Astrocyte of the spinal cord (primary cell): ENCODE results near the gene ABLIM2.

Experiments used
- DNase-seq: peaks from one replicate; pipeline ENCODE4 v3.0.0; 2011; ENCODE audit warnings: low read depth, low spot score
- H3K4me3 ChIP-seq: 2 replicates; pipeline ENCODE4 v1.5.1; 2011; ENCODE audit warnings: low read depth, mild to moderate bottlenecking, low read length, moderate library complexity
- in situ Hi-C: cut with HindIII; loops from 2 replicates; pipeline ENCODE4 v1.10.0; 2017; ENCODE audit warnings: low sequenced_read_pairs
- TF ChIP-seq, protein P1 (sequence below): IDR thresholded peaks from 2 replicates; pipeline ENCODE4 v1.5.1; 2012; ENCODE audit warnings: low read depth, mild to moderate bottlenecking, low read length, inconsistent platforms

ABLIM2 gene

GRCh38 chr4:8126523-8126922 is 32.1 kb downstream of the ABLIM2 start:
- TF ChIP-seq, protein P1, sequence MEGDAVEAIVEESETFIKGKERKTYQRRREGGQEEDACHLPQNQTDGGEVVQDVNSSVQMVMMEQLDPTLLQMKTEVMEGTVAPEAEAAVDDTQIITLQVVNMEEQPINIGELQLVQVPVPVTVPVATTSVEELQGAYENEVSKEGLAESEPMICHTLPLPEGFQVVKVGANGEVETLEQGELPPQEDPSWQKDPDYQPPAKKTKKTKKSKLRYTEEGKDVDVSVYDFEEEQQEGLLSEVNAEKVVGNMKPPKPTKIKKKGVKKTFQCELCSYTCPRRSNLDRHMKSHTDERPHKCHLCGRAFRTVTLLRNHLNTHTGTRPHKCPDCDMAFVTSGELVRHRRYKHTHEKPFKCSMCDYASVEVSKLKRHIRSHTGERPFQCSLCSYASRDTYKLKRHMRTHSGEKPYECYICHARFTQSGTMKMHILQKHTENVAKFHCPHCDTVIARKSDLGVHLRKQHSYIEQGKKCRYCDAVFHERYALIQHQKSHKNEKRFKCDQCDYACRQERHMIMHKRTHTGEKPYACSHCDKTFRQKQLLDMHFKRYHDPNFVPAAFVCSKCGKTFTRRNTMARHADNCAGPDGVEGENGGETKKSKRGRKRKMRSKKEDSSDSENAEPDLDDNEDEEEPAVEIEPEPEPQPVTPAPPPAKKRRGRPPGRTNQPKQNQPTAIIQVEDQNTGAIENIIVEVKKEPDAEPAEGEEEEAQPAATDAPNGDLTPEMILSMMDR: no peak
- no peak overlapping the region for H3K4me3 ChIP-seq
- DNase-seq: no peak
- in situ Hi-C loops: no loop called here

DNA sequence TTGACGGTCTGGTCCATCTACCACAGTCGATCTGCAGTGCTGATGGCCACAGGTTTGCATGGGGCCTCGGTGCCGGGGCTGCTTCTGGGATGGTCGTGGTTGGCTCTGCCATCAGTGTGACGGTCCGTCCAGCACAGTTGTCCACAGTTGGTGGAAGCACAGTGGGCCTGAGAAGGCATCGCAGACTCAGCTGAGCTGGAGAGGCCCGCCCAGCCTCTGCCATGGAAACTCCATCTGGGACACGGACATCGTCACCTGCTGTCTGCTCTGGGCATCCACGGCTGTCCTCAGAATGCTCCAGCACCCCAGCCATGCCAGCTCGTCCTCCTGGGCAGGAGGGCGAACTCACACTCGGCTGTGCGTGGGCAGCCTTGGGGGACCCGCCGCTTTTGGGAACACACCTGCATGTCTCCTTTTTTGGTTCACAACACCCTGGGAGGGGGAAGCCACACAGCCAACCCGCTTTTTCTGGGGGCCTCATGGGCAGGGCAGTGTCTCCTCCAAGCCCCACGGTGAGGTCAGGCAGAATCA is 33.0 kb downstream of the ABLIM2 start:
- in situ Hi-C loops: no loop called here
- H3K4me3 ChIP-seq: no peak overlapping the region
- no peak for DNase-seq
- TF ChIP-seq, protein P1: no peak

- no peak overlapping the region for H3K4me3 ChIP-seq
- DNase-seq: no peak
- TF ChIP-seq, protein P1: no peak
- in situ Hi-C loops: no loop called here
These were observed 34.7 kb downstream of the ABLIM2 start for GRCh38 chr4:8123870-8124269.

DNA sequence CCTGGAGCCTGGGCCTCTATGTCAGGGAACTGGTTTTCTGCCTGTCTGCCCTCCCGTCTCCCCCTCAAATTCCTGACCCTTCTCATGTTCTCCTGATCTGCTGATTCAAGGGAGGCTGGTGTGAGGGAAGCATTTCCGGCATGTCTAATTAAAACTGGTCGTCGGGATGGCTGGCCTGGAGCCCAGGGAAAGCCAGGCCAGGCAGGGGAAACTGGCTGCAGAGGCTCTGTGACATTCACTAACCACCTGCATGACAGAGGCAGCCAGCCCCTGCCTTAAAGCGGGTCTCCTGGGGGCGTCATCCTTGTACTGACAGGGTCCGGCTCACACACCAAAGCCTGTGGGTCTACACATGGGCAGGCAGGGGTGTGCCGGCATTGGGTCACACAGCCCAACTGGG is 35.2 kb downstream of the ABLIM2 start:
- TF ChIP-seq, protein P1: no peak
- no peak overlapping the region for H3K4me3 ChIP-seq
- in situ Hi-C loops: no loop called here
- DNase-seq: no peak

DNA sequence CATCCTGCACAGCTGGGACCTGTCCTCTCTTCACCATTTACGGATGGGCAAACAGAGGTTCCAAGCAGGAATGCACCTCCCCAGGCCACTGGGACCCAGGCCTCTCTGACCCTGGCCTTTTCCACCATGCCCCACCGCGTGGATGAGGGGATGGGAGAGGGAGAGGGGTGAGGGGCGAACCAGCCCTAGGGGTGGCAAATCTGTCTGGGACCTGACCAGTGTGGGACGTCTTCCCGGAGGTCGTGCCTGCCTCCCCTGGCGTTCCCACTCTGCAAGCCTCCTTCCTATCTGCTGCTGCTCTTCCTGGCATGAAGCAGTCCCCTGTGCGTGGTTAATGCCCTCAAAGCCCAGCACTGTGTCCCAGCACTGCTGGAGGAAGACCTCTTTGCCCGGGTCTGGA is 35.9 kb downstream of the ABLIM2 start:
- DNase-seq: no peak
- TF ChIP-seq, protein P1: no peak
- in situ Hi-C loops: no loop called here
- no peak overlapping the region for H3K4me3 ChIP-seq

- in situ Hi-C loops: no loop called here
- TF ChIP-seq, protein P1: no peak
- no peak for DNase-seq
- no peak overlapping the region for H3K4me3 ChIP-seq
These were observed 37.2 kb downstream of the ABLIM2 start for GRCh38 chr4:8121292-8122015.
